ENCODE measurements around the gene LYPLAL1.

The LYPLAL1 gene

GRCh38 chr1:219144658-219145315, 28.9 kb upstream of the LYPLAL1 start:
- Histone ChIP-seq H3K9ac (ENCODE audit: low read length) (no peak overlapping the region), H3K4ac (ENCODE audit: low read depth, low read length) (no peak overlapping the region), H3K18ac (ENCODE audit: low read length) (no peak overlapping the region), H4K5ac (ENCODE audit: low read length) (no peak overlapping the region), H4K8ac (ENCODE audit: low read depth, low read length) (no peak overlapping the region), H3K56ac (ENCODE audit: low read length) (no peak overlapping the region), H3K27ac (ENCODE audit: low read depth, low read length) (no peak overlapping the region), H3K4me3 (ENCODE audit: low read length) (no peak overlapping the region), H3K27me3 (ENCODE audit: insufficient read depth, low read length, poor library complexity) (no peaks in the 10 kb centered on the region), H3K79me2 (ENCODE audit: control insufficient read depth, insufficient read depth, low read length) (no peaks in the 10 kb centered on the region), H2BK120ac (ENCODE audit: low read depth, low read length) (no peak overlapping the region), H3K4me1 (ENCODE audit: control insufficient read depth, low read depth, low read length) (no peaks in the 10 kb centered on the region), H2BK5ac (ENCODE audit: low read length) (no peak overlapping the region), H3K4me2 (ENCODE audit: low read length) (no peak overlapping the region), H3K36me3 (ENCODE audit: control insufficient read depth, insufficient read depth, low read length) (no peaks in the 10 kb centered on the region), H2BK15ac (replicated peaks; ENCODE audit: low read depth) (no peak overlapping the region), H3K79me1 (ENCODE audit: low read length) (no peaks in the 10 kb centered on the region), H2AK5ac (ENCODE audit: low read length) (no peak overlapping the region), H3K23ac (ENCODE audit: low read length) (no peak overlapping the region)
- WGBS (ENCODE audit: extremely low coverage, insufficient coverage, low lambda C conversion rate): no CpG with 5 or more reads among the region's 2 CpGs
- DNase-seq: no peak

- Histone ChIP-seq H3K79me1 (ENCODE audit: low read length) (no peaks in the 10 kb centered on the region), H3K4ac (ENCODE audit: low read depth, low read length) (no peak overlapping the region), H3K79me2 (ENCODE audit: control insufficient read depth, insufficient read depth, low read length) (no peaks in the 10 kb centered on the region), H3K27ac (ENCODE audit: low read depth, low read length) (no peak overlapping the region), H2BK120ac (ENCODE audit: low read depth, low read length) (no peak overlapping the region), H3K4me3 (ENCODE audit: low read length) (no peak overlapping the region), H3K4me1 (ENCODE audit: control insufficient read depth, low read depth, low read length) (no peaks in the 10 kb centered on the region), H2AK5ac (ENCODE audit: low read length) (no peak overlapping the region), H3K9ac (ENCODE audit: low read length) (no peak overlapping the region), H2BK5ac (ENCODE audit: low read length) (no peak overlapping the region), H3K4me2 (ENCODE audit: low read length) (no peak overlapping the region), H3K23ac (ENCODE audit: low read length) (no peak overlapping the region), H2BK15ac (replicated peaks; ENCODE audit: low read depth) (no peak overlapping the region), H3K18ac (ENCODE audit: low read length) (no peak overlapping the region), H4K8ac (ENCODE audit: low read depth, low read length) (no peak overlapping the region), H3K56ac (ENCODE audit: low read length) (no peak overlapping the region), H4K5ac (ENCODE audit: low read length) (no peak overlapping the region), H3K27me3 (ENCODE audit: insufficient read depth, low read length, poor library complexity) (no peaks in the 10 kb centered on the region), H3K36me3 (ENCODE audit: control insufficient read depth, insufficient read depth, low read length) (no peaks in the 10 kb centered on the region)
- WGBS (ENCODE audit: extremely low coverage, insufficient coverage, low lambda C conversion rate): no CpG with 5 or more reads among the region's 1 CpG
- no peak for DNase-seq
Measured at GRCh38 chr1:219147571-219148019, 26.1 kb upstream of the LYPLAL1 start.

- Histone ChIP-seq H2BK120ac (ENCODE audit: low read depth, low read length) (no peak overlapping the region), H3K79me1 (ENCODE audit: low read length) (no peaks in the 10 kb centered on the region), H3K4me2 (ENCODE audit: low read length) (no peak overlapping the region), H2BK5ac (ENCODE audit: low read length) (no peak overlapping the region), H3K4me3 (ENCODE audit: low read length) (no peak overlapping the region), H2BK15ac (replicated peaks; ENCODE audit: low read depth) (no peak overlapping the region), H3K27me3 (ENCODE audit: insufficient read depth, low read length, poor library complexity) (no peaks in the 10 kb centered on the region), H3K4me1 (ENCODE audit: control insufficient read depth, low read depth, low read length) (no peaks in the 10 kb centered on the region), H4K8ac (ENCODE audit: low read depth, low read length) (no peak overlapping the region), H3K9ac (ENCODE audit: low read length) (no peak overlapping the region), H4K5ac (ENCODE audit: low read length) (no peak overlapping the region), H3K4ac (ENCODE audit: low read depth, low read length) (no peak overlapping the region), H3K79me2 (ENCODE audit: control insufficient read depth, insufficient read depth, low read length) (no peaks in the 10 kb centered on the region), H3K36me3 (ENCODE audit: control insufficient read depth, insufficient read depth, low read length) (no peaks in the 10 kb centered on the region), H3K18ac (ENCODE audit: low read length) (no peak overlapping the region), H2AK5ac (ENCODE audit: low read length) (no peak overlapping the region), H3K23ac (ENCODE audit: low read length) (no peak overlapping the region), H3K27ac (ENCODE audit: low read depth, low read length) (no peak overlapping the region), H3K56ac (ENCODE audit: low read length) (no peak overlapping the region)
- DNase-seq: no peak
Measured at GRCh38 chr1:219149009-219149577, 24.6 kb upstream of the LYPLAL1 start.

- no peak overlapping the region for H3K23ac ChIP-seq (ENCODE audit: low read length)
- no peak overlapping the region for H3K18ac ChIP-seq (ENCODE audit: low read length)
- H3K27ac ChIP-seq (ENCODE audit: low read depth, low read length): no peak overlapping the region
- no peak overlapping the region for H3K4ac ChIP-seq (ENCODE audit: low read depth, low read length)
- DNase-seq: no peak
- no peak overlapping the region for H3K56ac ChIP-seq (ENCODE audit: low read length)
- H2BK120ac ChIP-seq (ENCODE audit: low read depth, low read length): no peak overlapping the region
- H3K27me3 ChIP-seq (ENCODE audit: insufficient read depth, low read length, poor library complexity): no peaks in the 10 kb centered on the region
- no peaks in the 10 kb centered on the region for H3K79me2 ChIP-seq (ENCODE audit: control insufficient read depth, insufficient read depth, low read length)
- H3K36me3 ChIP-seq (ENCODE audit: control insufficient read depth, insufficient read depth, low read length): no peaks in the 10 kb centered on the region
- H2AK5ac ChIP-seq (ENCODE audit: low read length): no peak overlapping the region
- H3K4me1 ChIP-seq (ENCODE audit: control insufficient read depth, low read depth, low read length): no peaks in the 10 kb centered on the region
- no peak overlapping the region for H3K9ac ChIP-seq (ENCODE audit: low read length)
- no peak overlapping the region for H3K4me3 ChIP-seq (ENCODE audit: low read length)
- H3K79me1 ChIP-seq (ENCODE audit: low read length): no peaks in the 10 kb centered on the region
- no CpG with 5 or more reads among the region's 3 CpGs for WGBS (ENCODE audit: extremely low coverage, insufficient coverage, low lambda C conversion rate)
- H3K4me2 ChIP-seq (ENCODE audit: low read length): no peak overlapping the region
- H2BK15ac ChIP-seq (replicated peaks; ENCODE audit: low read depth): no peak overlapping the region
- no peak overlapping the region for H4K8ac ChIP-seq (ENCODE audit: low read depth, low read length)
- H4K5ac ChIP-seq (ENCODE audit: low read length): no peak overlapping the region
- no peak overlapping the region for H2BK5ac ChIP-seq (ENCODE audit: low read length)
Measured at GRCh38 chr1:219149953-219150352, 23.7 kb upstream of the LYPLAL1 start.

- Histone ChIP-seq H3K36me3 (ENCODE audit: control insufficient read depth, insufficient read depth, low read length) (no peaks in the 10 kb centered on the region), H3K79me2 (ENCODE audit: control insufficient read depth, insufficient read depth, low read length) (no peaks in the 10 kb centered on the region), H3K4me2 (ENCODE audit: low read length) (no peak overlapping the region), H3K56ac (ENCODE audit: low read length) (no peak overlapping the region), H3K18ac (ENCODE audit: low read length) (no peak overlapping the region), H3K27me3 (ENCODE audit: insufficient read depth, low read length, poor library complexity) (no peaks in the 10 kb centered on the region), H3K79me1 (ENCODE audit: low read length) (no peaks in the 10 kb centered on the region), H3K4ac (ENCODE audit: low read depth, low read length) (no peak overlapping the region), H2BK15ac (replicated peaks; ENCODE audit: low read depth) (no peak overlapping the region), H3K27ac (ENCODE audit: low read depth, low read length) (no peak overlapping the region), H2AK5ac (ENCODE audit: low read length) (no peak overlapping the region), H3K23ac (ENCODE audit: low read length) (no peak overlapping the region), H4K8ac (ENCODE audit: low read depth, low read length) (no peak overlapping the region), H3K9ac (ENCODE audit: low read length) (no peak overlapping the region), H4K5ac (ENCODE audit: low read length) (no peak overlapping the region), H2BK120ac (ENCODE audit: low read depth, low read length) (no peak overlapping the region), H2BK5ac (ENCODE audit: low read length) (no peak overlapping the region), H3K4me3 (ENCODE audit: low read length) (no peak overlapping the region), H3K4me1 (ENCODE audit: control insufficient read depth, low read depth, low read length) (no peaks in the 10 kb centered on the region)
- WGBS (ENCODE audit: extremely low coverage, insufficient coverage, low lambda C conversion rate): no CpG with 5 or more reads among the region's 3 CpGs
- no peak for DNase-seq
Measured at GRCh38 chr1:219150913-219151312, 22.8 kb upstream of the LYPLAL1 start.

- Histone ChIP-seq H3K27ac (ENCODE audit: low read depth, low read length) (no peak overlapping the region), H3K9ac (ENCODE audit: low read length) (no peak overlapping the region), H3K56ac (ENCODE audit: low read length) (no peak overlapping the region), H2BK5ac (ENCODE audit: low read length) (no peak overlapping the region), H2AK5ac (ENCODE audit: low read length) (no peak overlapping the region), H3K4ac (ENCODE audit: low read depth, low read length) (no peak overlapping the region), H4K8ac (ENCODE audit: low read depth, low read length) (no peak overlapping the region), H3K36me3 (ENCODE audit: control insufficient read depth, insufficient read depth, low read length) (no peaks in the 10 kb centered on the region), H3K4me2 (ENCODE audit: low read length) (no peak overlapping the region), H3K23ac (ENCODE audit: low read length) (no peak overlapping the region), H2BK120ac (ENCODE audit: low read depth, low read length) (no peak overlapping the region), H3K79me2 (ENCODE audit: control insufficient read depth, insufficient read depth, low read length) (no peaks in the 10 kb centered on the region), H3K4me1 (ENCODE audit: control insufficient read depth, low read depth, low read length) (no peaks in the 10 kb centered on the region), H3K4me3 (ENCODE audit: low read length) (no peak overlapping the region), H2BK15ac (replicated peaks; ENCODE audit: low read depth) (no peak overlapping the region), H3K18ac (ENCODE audit: low read length) (no peak overlapping the region), H3K27me3 (ENCODE audit: insufficient read depth, low read length, poor library complexity) (no peaks in the 10 kb centered on the region), H3K79me1 (ENCODE audit: low read length) (no peaks in the 10 kb centered on the region), H4K5ac (ENCODE audit: low read length) (no peak overlapping the region)
- no CpG with 5 or more reads among the region's 3 CpGs for WGBS (ENCODE audit: extremely low coverage, insufficient coverage, low lambda C conversion rate)
- no peak for DNase-seq
Measured at GRCh38 chr1:219151467-219151866, 22.2 kb upstream of the LYPLAL1 start.
